Activated CD4-positive, alpha-beta memory T cell treated with anti-CD3 and anti-CD28 coated beads, Interleukin-2, amount 10 ng/mL, durations not matched to agents 7 days and 5 days (primary cell): ENCODE data around the gene SNRPF. TPM values are rescaled to one million over a fixed set of nuclear protein-coding genes. Genes with fewer than 3 reads are reported as not detected.
"Not testable (repeated sequence)": the region's sequence is repeated elsewhere in the genome, so short reads cannot be mapped to it uniquely, and the experiment has no call there.

Source experiments
- CTCF ChIA-PET: fragments of 350-600 bp; sonication (Branson Sonifier 250); formaldehyde crosslinking; loops from one replicate; lab custom pipeline; 2021; ENCODE audit warnings: antibody characterized with exemption, inconsistent platforms; lab: Charles Lee
- POLR2A ChIA-PET: fragments of 350-600 bp; sonication (Branson Sonifier 250); formaldehyde crosslinking; loops from one replicate; lab custom pipeline; 2021; ENCODE audit warnings: antibody characterized with exemption; lab: Charles Lee
- DNase-seq: peaks from one replicate; pipeline ENCODE4 v3.0.0-alpha.2; 2020
- H3K27ac Mint-ChIP-seq: one replicate; pipeline ENCODE4 v1.8.0; 2021; ENCODE audit warnings: mild to moderate bottlenecking, mixed read lengths
- H3K27me3 Mint-ChIP-seq: one replicate; pipeline ENCODE4 v1.8.0; 2021; ENCODE audit warnings: mixed read lengths
- H3K36me3 Mint-ChIP-seq: one replicate; pipeline ENCODE4 v1.8.0; 2021; ENCODE audit warnings: low read depth, mixed read lengths
- H3K4me1 Mint-ChIP-seq: one replicate; pipeline ENCODE4 v1.8.0; 2021; ENCODE audit warnings: mixed read lengths
- H3K4me3 Mint-ChIP-seq: one replicate; pipeline ENCODE4 v1.8.0; 2021; ENCODE audit warnings: mild to moderate bottlenecking, mixed read lengths
- H3K9me3 Mint-ChIP-seq: one replicate; pipeline ENCODE4 v1.8.0; 2021; ENCODE audit warnings: mixed read lengths
- total RNA-seq, 2 experiments: library from RNA; stranded (reverse); gene quantifications; one replicate each; pipeline ENCODE4 v1.2.3, GENCODE V29; 2021

The SNRPF gene
- total RNA-seq, 2 experiments from 2014 or later = 32.0 to 33.1 TPM

DNA sequence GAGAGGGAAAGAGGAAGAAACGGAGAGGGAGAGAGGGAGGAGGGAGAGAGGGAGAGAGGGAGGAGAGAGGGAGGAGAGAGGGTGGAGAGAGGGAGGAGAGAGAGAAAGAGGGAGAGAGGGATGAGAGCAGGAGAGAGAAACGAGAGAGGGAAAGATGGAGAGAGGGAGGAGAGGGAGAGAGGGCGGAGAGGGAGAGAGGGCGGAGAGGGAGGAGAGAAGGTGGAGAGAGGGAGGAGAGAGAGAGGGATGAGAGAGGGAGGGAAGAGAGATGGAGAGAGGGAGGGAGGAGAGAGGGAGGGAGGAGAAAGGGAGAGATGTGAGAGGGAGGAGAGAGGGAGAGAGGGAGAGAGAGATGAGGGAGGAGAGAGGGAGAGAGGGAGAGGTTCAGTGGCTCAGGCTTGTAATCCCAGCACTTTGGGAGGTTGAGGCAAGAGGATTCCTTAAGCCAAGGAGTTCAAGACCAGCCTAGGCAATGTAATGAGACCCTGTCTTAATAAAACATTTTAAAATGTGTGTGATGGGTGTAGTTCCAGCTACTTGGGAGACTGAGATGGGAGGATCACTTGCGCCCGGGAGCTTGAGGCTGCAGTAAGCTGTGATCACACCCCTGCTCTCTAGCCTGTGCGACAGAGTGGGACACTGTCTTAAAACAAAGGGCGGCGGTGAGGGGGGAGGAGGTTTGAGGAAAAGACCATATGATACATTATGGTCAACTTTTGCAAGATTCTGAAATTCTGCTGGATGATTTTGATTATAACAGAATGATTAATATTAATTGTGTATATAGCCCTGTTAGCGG, 21.3 kb upstream of the SNRPF start:
- CTCF ChIA-PET = no interaction called here
- POLR2A ChIA-PET = no interaction called here
- Mint-ChIP-seq H3K36me3 (no peaks in the 10 kb centered on the region), H3K4me1 (no peaks in the 10 kb centered on the region), H3K27ac (no peak overlapping the region), H3K27me3 (peaks cover 28% of the 10 kb centered on the region), H3K9me3 (no peaks in the 10 kb centered on the region), H3K4me3 (no peak overlapping the region)
- DNase-seq = no peak

DNA sequence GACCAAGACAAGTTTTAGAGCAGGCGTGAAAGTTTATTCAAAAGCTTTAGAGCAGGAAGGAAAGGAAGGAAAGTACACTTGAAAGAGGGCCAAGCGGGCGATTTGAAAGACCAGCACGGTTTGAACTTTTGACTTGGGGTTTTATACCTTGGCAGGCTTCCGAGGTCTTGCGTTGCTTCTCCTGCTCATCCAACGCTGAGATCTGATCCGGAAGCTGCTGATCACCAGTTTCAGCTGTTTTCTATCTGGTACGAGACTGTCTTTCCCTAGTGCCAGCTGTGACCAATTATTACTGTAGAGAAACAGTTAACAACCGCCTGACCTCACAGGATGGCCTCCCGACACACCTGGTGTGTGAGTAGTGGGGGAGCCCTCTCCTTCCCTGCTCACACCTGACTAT, 20.6 kb upstream of the SNRPF start:
- H3K27me3 Mint-ChIP-seq = peaks cover 29% of the 10 kb centered on the region
- H3K4me1 Mint-ChIP-seq = no peaks in the 10 kb centered on the region
- ChIA-PET CTCF (no interaction called here), POLR2A (no interaction called here)
- DNase-seq = no peak
- no peaks in the 10 kb centered on the region for H3K9me3 Mint-ChIP-seq
- H3K36me3 Mint-ChIP-seq = no peaks in the 10 kb centered on the region
- H3K4me3 Mint-ChIP-seq = no peak overlapping the region
- no peak overlapping the region for H3K27ac Mint-ChIP-seq

DNA sequence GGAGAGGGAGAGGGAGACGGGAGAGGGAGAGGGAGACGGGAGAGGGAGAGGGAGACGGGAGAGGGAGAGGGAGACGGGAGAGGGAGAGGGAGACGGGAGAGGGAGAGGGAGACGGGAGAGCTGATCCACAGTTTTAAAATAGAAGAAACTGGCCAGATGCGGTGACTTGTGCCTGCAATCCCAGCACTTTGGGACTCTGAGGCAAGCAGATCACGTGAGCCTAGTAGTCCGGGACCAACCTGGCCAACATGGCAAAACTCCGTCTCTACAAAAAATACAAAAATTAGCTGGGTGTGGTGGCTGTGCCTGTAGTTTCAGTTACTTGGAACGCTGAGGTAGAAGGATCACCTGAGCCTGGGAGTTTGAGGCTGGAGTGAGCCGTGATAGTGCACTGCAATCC, 16.3 kb upstream of the SNRPF start:
- CTCF ChIA-PET, H3K4me1 Mint-ChIP-seq, H3K9me3 Mint-ChIP-seq, H3K36me3 Mint-ChIP-seq, H3K27ac Mint-ChIP-seq, H3K4me3 Mint-ChIP-seq, DNase-seq, POLR2A ChIA-PET: not testable (repeated sequence)
- peaks cover 29% of the 10 kb centered on the region for H3K27me3 Mint-ChIP-seq

DNA sequence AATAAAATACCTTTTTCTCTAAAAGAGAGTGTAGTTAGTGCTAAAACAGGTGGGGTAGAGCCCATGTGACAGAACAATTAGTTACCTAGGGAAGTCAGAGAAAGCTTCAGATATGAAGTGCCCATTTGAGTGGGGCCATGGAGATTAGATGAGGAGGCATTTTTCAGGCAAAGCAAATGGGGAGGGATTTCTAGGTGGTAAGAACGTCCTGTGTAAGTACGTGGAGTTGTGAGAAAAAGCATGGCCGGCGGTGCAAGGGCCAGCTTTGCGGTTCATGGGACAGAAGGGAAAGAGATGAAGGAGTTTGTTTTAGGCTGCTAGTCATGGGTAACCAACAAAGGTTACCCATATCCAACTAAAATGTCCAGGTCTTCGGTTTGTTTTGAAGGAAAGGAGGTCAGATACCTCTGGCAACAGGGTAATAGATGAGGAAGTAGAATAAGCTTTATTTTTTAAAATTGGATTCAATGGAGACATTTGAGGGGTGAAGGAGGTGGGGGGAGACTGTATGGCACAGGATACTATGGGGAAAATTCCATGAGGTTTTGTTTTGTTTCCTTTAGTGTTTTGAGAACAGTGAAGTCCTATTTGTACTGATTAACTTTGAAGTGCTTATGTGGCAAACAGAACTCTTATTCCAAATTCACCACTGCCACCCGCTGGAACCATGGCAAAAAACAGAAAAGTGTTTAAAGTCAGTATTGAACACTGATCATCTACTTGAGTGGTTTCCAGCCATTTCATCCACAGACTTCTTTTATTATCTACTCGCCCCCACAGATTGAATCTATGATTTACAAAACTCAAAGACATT, 10.0 kb upstream of the SNRPF start:
- no peak for DNase-seq
- Mint-ChIP-seq H3K4me1 (peaks cover 13% of the 10 kb centered on the region), H3K4me3 (no peak overlapping the region), H3K27ac (no peak overlapping the region), H3K27me3 (peaks cover 23% of the 10 kb centered on the region), H3K36me3 (no peaks in the 10 kb centered on the region), H3K9me3 (no peaks in the 10 kb centered on the region)
- ChIA-PET CTCF (no interaction called here), POLR2A (no interaction called here)

DNA sequence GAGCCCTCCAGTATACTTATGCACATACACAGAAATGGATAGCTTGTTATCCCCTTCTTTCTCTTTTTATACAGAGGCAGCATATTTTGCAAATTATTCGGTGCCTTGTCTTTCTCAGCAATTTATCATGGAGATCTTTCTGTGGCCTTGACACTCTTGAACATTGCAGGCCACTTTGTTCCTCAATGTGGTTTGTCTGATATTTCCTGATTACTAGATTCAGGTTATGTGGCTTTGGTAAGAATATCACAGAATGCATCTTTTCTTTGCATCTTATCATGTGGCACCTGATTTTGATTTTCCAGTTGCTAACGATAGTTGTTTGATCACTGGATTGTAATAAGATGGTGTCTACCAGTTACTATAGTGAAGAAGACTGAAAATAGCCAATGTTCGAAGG, 7.1 kb upstream of the SNRPF start:
- no peak overlapping the region for H3K4me3 Mint-ChIP-seq
- H3K4me1 Mint-ChIP-seq = peaks cover 19% of the 10 kb centered on the region
- H3K27me3 Mint-ChIP-seq = peaks cover 15% of the 10 kb centered on the region
- no peak overlapping the region for H3K27ac Mint-ChIP-seq
- DNase-seq = no peak
- H3K9me3 Mint-ChIP-seq = no peaks in the 10 kb centered on the region
- ChIA-PET POLR2A (no interaction called here), CTCF (no interaction called here)
- no peaks in the 10 kb centered on the region for H3K36me3 Mint-ChIP-seq

DNA sequence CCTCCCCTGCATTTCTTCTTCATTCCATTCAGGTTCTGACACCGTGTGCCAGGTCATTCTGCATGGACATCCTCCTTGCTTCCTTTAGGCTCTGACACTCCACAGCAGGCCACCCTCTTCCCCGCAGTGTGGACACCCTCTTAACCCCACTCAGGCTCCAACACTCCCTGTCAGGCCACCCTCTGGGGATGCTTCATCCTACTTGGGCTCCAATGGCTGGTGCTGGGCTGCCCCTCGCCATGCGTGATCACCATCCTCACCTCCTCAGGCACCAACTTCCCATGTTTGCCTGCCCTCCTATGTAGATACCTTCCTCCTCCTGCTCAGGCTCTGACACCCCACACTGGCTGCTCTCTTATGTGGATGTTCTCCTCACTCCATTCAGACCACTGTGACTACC, 6.6 kb upstream of the SNRPF start:
- Mint-ChIP-seq H3K9me3 (no peaks in the 10 kb centered on the region), H3K4me3 (no peak overlapping the region), H3K36me3 (no peaks in the 10 kb centered on the region), H3K27ac (no peak overlapping the region), H3K4me1 (peaks cover 19% of the 10 kb centered on the region), H3K27me3 (peaks cover 11% of the 10 kb centered on the region)
- ChIA-PET CTCF (no interaction called here), POLR2A (no interaction called here)
- DNase-seq = no peak

DNA sequence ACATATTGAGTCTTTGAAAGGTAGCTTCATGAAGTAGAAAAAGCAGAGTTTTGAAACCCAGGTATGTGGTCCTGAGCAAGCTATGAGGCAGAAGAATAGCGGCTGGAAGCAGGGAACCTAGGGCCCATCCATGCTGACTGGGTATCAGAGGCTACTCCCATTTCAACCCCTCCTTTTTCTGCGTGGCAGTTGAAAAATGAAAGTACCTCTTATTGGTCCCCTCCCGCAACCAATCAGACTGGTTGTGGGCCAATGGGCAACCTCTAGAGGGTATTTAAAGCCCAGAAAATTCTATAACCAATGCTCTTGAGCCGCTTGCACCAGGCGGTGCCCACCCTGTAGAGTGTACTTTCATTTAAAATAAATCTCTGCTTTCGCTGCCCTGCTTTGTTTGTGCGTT, 1.6 kb upstream of the SNRPF start:
- no peak for DNase-seq
- Mint-ChIP-seq H3K9me3 (no peaks in the 10 kb centered on the region), H3K4me1 (peaks cover 18% of the 10 kb centered on the region), H3K36me3 (peaks cover 16% of the 10 kb centered on the region), H3K27me3 (no peaks in the 10 kb centered on the region), H3K27ac (no peak overlapping the region), H3K4me3 (no peak overlapping the region)
- CTCF ChIA-PET = no interaction called here
- POLR2A ChIA-PET = no interaction called here

DNA sequence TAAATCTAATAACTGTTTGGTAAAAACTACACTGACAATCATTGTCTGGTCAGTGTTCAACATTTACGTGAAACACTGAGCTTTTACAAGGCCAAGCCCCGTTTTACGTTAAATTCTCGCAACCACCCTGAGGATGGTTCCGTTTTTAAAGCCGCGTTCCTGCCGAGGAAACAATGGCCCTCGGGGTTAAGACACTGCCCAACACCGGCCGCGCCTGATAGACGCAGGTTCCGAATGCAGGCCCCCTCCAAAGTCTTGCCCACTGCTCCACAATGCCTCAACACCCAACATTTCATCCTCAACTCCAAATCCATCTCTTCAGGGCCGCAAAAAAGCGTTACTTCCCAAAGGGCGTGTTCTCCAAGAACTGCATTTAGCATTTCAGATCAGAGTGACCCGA, 953 bp upstream of the SNRPF start:
- Mint-ChIP-seq H3K27me3 (no peaks in the 10 kb centered on the region), H3K4me1 (peaks cover 20% of the 10 kb centered on the region), H3K36me3 (peaks cover 22% of the 10 kb centered on the region), H3K9me3 (no peaks in the 10 kb centered on the region), H3K4me3 (peak overlapping the region; percentile 49), H3K27ac (no peak overlapping the region)
- POLR2A ChIA-PET = no interaction called here
- CTCF ChIA-PET = no interaction called here
- no peak for DNase-seq

DNA sequence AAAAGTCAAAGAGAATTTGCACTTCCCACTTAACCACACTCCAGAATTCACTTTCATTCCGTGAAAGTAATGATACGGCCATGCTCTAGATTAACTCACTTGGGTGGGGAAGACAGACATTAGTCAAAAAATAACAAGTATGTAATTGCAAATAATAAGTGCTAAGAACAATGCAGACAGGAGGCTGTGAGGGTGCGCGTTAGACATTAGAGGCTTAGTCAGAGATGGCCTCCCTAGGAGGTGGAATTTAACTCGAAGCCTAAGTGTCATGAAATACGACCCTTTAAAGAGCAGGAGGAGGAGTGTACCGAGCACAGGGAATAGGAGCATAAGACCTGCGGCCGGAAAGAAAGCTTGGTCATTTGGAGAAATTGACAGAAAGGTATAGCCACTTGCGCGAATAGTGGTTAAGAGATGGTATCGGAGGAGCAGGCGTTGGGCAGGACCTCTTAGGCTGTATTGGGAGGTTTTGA, 628 bp downstream of the SNRPF start:
- no peak overlapping the region for H3K4me3 Mint-ChIP-seq
- no peaks in the 10 kb centered on the region for H3K27me3 Mint-ChIP-seq
- peak; percentile 22 for DNase-seq
- H3K9me3 Mint-ChIP-seq = no peaks in the 10 kb centered on the region
- no peak overlapping the region for H3K27ac Mint-ChIP-seq
- ChIA-PET POLR2A (interaction anchor here (0.8 to 1.0 kb wide), 3 partner anchors 18 to 86 kb away, joined by 3 to 4 read pairs (median 4); partner anchors contain the start of genes AMDHD1 and CCDC38), CTCF (no interaction called here)
- H3K36me3 Mint-ChIP-seq = peaks cover 36% of the 10 kb centered on the region
- peaks cover 25% of the 10 kb centered on the region for H3K4me1 Mint-ChIP-seq

DNA sequence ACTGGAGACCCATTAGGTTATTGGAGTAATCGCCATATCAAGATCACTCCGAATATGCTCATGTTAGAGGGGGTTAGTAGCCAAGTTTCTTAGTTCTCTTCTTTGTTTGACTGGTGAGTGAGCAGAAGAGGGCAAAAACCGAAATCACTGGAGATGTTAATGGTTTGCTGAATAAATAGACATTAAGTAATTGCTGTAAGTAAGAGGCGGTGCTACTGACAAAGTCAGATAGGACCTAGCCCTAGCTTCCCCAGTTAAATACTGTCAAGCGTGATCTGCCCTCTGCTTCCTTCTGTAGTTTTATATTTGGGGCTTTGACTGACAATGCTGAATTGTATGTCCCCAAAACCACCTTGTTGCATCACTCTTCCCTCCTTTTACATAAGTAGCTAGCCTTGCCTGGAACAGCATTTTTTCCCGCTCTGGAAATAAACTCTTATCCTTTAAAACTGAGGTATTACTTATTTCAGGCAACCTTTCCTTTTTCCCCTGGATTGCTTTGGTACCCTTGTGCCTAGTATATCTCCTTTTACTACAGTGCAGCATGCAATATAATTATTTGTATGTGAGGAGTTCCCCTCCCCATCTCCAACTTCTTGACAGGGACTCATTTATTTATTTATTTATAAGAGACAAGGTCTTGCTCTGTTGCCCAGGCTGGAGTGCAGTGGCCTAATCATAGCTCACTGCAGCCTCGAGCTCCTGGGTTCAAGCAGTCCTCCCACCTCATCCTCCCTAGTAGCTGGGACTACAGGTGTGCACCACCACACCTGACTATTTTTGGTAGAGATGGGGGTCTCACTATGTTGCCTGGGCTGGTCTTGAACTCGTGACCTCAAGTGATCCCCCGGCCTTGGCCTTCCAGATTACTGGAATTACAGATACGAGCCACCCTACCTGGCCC, 1.4 kb downstream of the SNRPF start:
- Mint-ChIP-seq H3K4me3 (no peak overlapping the region), H3K27me3 (no peaks in the 10 kb centered on the region), H3K36me3 (peaks cover 37% of the 10 kb centered on the region), H3K9me3 (no peaks in the 10 kb centered on the region), H3K4me1 (peaks cover 21% of the 10 kb centered on the region), H3K27ac (no peak overlapping the region)
- ChIA-PET CTCF (interaction anchor here (0.6 kb wide), 1 partner anchor 34 kb away, joined by 3 read pairs; no protein-coding TSS in a partner anchor), POLR2A (no interaction called here)
- no peak for DNase-seq

DNA sequence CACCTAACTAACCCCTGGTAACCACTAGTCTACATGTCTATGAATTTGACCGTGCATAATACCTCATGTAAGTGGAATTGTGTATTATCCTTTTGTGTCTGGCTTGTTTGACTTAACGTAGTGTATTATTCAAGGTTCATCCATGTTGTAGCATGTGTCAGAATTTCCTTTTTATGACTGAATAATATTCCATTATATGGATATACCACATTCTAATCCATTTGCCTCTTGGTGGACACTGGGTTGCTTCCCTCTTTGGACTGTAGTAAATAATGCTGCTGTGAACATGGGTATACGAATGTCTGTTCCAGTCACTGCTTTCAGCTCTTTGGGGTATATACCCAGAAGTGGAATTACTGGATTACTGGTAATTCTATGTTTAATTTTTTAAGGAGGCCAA, 3.3 kb downstream of the SNRPF start:
- ChIA-PET CTCF (no interaction called here), POLR2A (interaction anchor here (1.0 kb wide), 1 partner anchor 79 kb away, joined by 3 read pairs; no protein-coding TSS in a partner anchor)
- DNase-seq = no peak
- no peaks in the 10 kb centered on the region for H3K9me3 Mint-ChIP-seq
- H3K27ac Mint-ChIP-seq = no peak overlapping the region
- peaks cover 46% of the 10 kb centered on the region for H3K36me3 Mint-ChIP-seq
- H3K4me1 Mint-ChIP-seq = peaks cover 21% of the 10 kb centered on the region
- H3K4me3 Mint-ChIP-seq = no peak overlapping the region
- H3K27me3 Mint-ChIP-seq = no peaks in the 10 kb centered on the region

DNA sequence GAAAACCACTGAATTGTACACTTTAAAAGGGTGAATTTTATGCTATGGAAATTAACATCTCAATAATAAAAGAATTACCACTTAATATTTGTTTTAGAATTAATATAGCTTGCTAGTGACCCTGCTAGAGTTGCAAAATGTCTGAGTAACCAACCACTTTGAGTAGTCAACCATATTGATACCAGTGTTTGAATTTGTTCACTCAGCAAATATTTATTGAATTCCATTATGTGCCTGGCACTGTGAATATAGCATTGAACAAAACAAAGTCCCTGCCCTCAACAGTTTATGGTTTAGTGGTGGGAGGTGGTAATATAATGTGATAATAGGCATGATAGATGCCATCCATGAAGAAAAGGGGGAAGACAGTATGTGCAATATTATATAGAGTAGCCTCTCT, 4.6 kb downstream of the SNRPF start:
- H3K4me1 Mint-ChIP-seq = peaks cover 21% of the 10 kb centered on the region
- ChIA-PET CTCF (no interaction called here), POLR2A (interaction anchor here (1.9 kb wide), 1 partner anchor 12 kb away, joined by 6 read pairs; no protein-coding TSS in a partner anchor)
- no peak for DNase-seq
- H3K27ac Mint-ChIP-seq = no peak overlapping the region
- H3K36me3 Mint-ChIP-seq = peaks cover 54% of the 10 kb centered on the region
- H3K9me3 Mint-ChIP-seq = no peaks in the 10 kb centered on the region
- no peak overlapping the region for H3K4me3 Mint-ChIP-seq
- H3K27me3 Mint-ChIP-seq = no peaks in the 10 kb centered on the region
